ENCODE results near the gene CLDN10.

CLDN10 gene

GRCh38 chr13:95601216-95601615 lies 48.7 kb downstream of the CLDN10 start:
- DNase-seq (ENCODE audit: low spot score) = no peak

GRCh38 chr13:95601906-95602305 lies 49.4 kb downstream of the CLDN10 start:
- DNase-seq (ENCODE audit: low spot score) = no peak

DNA sequence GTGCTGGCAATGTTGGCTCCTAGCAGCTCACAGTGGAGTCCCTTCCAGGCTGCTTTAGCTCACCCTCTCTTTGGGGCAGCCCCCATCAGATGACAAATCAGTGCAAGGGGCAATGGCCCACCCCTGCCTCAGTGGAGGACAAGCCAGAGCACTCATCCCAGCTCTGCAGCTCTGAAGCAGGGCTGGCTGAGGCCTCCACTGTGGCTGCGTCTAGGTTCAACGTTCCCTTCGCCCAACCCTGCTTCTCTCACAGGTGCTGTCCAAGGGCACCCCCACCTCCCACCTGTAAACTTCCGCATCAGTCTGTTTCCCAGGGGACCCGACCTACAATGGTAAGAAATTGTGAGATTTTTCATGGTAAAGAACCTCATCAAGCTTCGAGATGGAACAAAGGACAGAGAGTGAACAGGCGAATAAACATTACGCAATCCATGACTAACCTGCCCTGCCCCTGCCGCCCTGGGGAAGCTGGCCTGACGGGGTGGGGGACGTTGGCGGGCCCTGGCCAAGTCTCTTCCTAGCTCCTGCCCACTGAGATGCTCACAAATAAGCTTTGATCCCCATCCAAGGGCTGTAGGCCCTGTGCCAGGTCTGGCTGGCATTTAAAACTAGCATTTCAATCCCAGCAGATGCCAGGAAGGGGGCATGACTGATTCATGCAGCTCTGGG lies 51.5 kb downstream of the CLDN10 start:
- no peak for DNase-seq (ENCODE audit: low spot score)

- no peak for DNase-seq (ENCODE audit: low spot score)
Measured at GRCh38 chr13:95604556-95604915, 52.0 kb downstream of the CLDN10 start.

GRCh38 chr13:95605448-95606125 lies 53.1 kb downstream of the CLDN10 start:
- no peak for DNase-seq (ENCODE audit: low spot score)

- no peak for DNase-seq (ENCODE audit: low spot score)
Measured at GRCh38 chr13:95607366-95607765, 54.8 kb downstream of the CLDN10 start.

DNA sequence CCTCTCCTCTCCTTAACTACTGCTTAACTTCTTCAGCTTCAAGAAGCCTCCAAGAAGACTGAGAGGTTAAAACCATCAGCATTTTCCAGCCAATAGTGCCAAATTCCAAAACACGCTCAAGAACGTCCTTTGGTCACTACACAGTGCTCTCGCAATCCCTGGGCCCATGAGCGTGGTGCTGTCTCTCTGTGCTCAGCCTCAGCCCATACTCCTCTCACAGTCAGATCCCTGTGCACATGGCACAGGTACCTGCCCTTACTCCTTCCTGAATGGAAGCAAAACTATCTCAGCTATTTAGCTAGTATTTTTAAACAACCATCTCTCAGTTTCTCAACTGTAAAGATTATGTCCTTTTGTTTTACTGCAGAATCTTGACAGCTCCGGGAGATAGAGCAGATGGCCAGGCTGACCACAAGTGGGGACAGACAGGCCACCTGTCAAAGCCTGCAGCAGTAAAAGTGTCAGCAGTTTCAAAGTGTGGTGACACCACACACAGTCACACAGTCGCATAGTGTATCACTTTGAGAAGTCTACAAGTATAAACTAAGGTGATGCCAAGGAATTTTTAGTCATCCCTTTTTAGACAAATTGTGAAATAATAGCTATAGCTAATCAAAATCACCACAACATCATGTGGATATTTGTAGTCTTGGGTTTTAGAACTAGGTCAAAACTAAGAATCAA lies 56.3 kb downstream of the CLDN10 start:
- DNase-seq (ENCODE audit: low spot score) = no peak

DNA sequence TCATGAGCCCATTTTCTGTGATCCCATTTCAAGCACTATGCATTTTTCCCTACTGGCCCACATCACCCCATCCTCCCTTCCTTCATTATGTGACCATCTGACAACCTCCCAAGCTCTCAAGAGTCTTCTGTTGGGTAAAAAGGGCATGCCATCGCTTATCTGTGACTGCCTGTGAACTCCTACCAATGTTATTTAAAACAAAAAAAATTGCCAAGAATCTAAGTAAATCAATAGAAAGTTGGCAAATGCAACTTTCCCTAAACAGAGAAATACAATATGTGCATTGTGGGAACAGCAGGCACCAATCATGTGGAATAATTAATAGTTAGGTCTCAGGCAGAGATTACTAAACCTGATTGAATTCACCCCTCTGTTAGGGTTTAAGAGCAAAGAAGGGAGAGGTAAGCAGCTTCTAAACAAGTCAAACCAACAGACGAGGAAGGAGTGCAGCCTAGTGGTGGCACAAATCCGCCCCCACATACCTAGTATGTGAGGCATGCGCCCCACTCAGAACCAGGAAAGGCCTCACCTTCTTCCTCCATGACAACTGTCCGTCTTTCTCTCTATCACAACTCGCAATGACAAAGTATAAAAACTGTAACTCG lies 62.2 kb downstream of the CLDN10 start:
- DNase-seq (ENCODE audit: low spot score) = no peak

DNA sequence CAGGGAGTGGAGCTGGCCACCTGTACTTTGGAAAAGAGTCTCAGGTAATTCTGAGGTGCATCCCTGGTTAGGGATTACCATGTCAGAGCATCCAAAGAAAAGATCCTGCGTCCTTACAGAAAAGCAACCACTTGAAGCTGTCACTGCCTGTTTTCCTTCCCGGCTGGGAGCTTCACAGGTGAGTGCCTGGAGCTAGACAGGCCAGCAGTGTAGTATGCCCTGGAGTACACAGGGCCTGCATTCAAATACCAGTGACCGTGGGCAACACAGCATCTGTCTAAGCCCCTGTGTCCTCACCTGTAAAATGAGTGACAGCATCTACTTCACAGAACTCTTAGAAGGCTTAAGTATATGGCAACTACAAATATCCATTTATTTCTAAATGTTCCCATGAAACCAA lies 63.0 kb downstream of the CLDN10 start:
- DNase-seq (ENCODE audit: low spot score) = no peak

- no peak for DNase-seq (ENCODE audit: low spot score)
Measured at GRCh38 chr13:95620030-95620824, 67.7 kb downstream of the CLDN10 start.

GRCh38 chr13:95620825-95621498 lies 68.4 kb downstream of the CLDN10 start:
- DNase-seq (ENCODE audit: low spot score) = no peak

DNA sequence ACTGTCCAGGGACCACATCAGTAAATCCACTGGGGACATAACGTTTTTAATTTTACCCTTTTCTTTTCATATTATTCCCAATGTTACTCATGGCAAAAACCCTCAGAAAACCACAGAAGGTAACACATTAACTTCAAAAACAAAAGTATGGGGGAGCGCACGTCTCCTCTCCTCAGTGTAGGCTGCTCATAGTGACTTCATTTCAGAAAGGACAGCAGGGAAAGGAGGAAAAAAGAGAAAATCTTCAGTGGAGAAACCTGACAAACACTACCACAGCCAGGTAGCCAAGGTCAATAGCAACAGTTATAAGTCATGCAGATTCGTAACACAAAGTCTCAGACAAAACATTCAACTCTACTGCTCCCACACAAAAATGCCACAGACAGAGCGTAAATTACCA lies 70.6 kb downstream of the CLDN10 start:
- no peak for DNase-seq (ENCODE audit: low spot score)

DNA sequence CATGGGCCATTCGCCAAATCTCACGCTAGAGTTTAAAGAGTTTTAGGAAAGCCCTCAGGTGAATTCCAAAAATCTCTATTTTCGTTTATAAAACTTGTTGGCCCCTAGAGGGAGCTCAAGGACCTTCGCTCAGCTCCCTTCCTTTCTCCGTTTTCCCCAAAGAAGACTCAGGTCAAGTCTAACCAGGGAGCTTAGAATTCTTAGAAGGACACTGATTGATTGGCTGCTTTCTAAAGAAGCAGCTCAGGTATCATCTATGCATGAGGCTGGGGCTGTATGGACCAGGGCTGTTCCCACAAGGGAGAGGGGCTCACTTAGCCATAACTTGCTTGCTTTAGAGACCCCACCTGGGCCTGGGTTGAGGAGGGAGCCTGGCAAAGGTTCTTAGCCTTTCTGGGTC lies 71.5 kb downstream of the CLDN10 start:
- DNase-seq (ENCODE audit: low spot score) = peak; percentile 51

DNA sequence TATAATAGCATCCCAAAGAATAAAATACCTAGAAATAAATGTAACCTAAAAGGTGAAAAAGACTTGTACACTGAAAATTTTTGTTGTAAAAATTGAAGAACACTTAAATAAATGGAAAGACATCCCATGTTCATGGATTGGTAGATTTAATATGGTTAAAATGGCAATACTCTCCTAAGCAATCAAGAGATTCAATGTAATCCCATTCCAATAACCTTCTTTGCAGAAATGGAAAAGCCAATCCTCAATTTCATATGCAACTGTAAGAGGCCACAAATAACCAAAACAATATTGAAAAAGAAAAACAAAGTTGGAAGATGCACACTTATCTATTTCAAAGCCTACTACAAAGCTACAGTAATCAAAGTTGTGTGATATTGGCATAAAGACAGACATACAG lies 74.2 kb downstream of the CLDN10 start:
- no peak for DNase-seq (ENCODE audit: low spot score)

DNA sequence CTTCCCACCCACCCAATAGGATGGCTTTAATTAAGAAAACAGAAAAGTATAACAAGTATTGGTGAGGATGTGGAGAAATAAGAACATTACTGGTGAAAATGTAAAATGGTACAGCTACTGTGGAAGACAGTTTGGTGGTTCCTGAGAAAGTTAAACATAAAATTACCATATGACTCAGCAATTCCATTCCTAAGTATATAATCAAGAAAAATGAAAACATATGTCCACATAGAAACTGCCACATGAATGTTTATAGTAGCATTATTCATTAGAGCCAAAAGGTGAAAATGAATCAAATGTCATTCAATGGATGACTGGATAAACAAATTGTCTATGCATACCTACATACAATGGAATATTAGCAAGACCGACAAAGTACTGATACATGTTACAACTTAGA lies 75.1 kb downstream of the CLDN10 start:
- no peak for DNase-seq (ENCODE audit: low spot score)

GRCh38 chr13:95628488-95628887 lies 76.0 kb downstream of the CLDN10 start:
- DNase-seq (ENCODE audit: low spot score) = no peak

DNA sequence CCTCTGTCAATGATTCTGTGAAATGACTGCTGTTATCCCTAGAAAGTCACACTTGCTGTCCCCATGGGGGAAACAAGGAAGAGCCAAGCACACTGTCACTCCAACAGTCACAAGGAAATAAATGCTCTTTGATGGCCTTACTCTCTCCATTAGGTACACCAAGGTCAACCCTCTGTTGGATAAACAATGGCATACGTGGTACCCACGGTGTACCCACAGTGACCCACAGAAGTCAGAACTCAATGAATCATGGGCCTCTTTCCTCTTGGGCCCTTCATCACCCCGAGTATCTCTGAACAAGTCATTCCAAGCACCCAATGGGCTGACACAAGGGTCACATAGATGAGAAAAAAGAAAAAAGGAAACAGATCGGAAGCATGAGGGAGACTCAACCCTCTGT lies 76.6 kb downstream of the CLDN10 start:
- no peak for DNase-seq (ENCODE audit: low spot score)
